Activated T-helper 17 cell treated with anti-CD3 and anti-CD28 coated beads, Interleukin-2, amount 50 U/mL, for 72 hours (primary cell): ENCODE data around the gene PEX10. TPM values are rescaled to one million over a fixed set of nuclear protein-coding genes. Genes with fewer than 3 reads are reported as not detected.

Source experiments
- ATAC-seq: fragments of 150-1000 bp; cut with Tn5 transposase; replicated peaks from 2 replicates; pipeline ENCODE4 v1.10.0; 2021; ENCODE audit warnings: mild to moderate bottlenecking, moderate library complexity
- H3K27ac Mint-ChIP-seq: one replicate; pipeline ENCODE4 v1.8.0; 2022; ENCODE audit warnings: mixed read lengths
- H3K27me3 Mint-ChIP-seq: one replicate; pipeline ENCODE4 v1.8.0; 2022; ENCODE audit warnings: mixed read lengths
- H3K36me3 Mint-ChIP-seq: one replicate; pipeline ENCODE4 v1.8.0; 2022; ENCODE audit warnings: low read depth, mild to moderate bottlenecking, mixed read lengths
- H3K4me1 Mint-ChIP-seq: one replicate; pipeline ENCODE4 v1.8.0; 2022; ENCODE audit warnings: mixed read lengths
- H3K4me3 Mint-ChIP-seq: one replicate; pipeline ENCODE4 v1.8.0; 2022; ENCODE audit warnings: mild to moderate bottlenecking, mixed read lengths
- H3K9me3 Mint-ChIP-seq: one replicate; pipeline ENCODE4 v1.8.0; 2022; ENCODE audit warnings: mixed read lengths
- total RNA-seq, 2 donors: library from RNA; stranded (reverse); gene quantifications; one replicate each; pipeline ENCODE4 v1.2.3, GENCODE V29; 2022

Gene PEX10
- total RNA-seq, 2 donors from 2014 or later: 10.0 to 13.1 TPM

DNA sequence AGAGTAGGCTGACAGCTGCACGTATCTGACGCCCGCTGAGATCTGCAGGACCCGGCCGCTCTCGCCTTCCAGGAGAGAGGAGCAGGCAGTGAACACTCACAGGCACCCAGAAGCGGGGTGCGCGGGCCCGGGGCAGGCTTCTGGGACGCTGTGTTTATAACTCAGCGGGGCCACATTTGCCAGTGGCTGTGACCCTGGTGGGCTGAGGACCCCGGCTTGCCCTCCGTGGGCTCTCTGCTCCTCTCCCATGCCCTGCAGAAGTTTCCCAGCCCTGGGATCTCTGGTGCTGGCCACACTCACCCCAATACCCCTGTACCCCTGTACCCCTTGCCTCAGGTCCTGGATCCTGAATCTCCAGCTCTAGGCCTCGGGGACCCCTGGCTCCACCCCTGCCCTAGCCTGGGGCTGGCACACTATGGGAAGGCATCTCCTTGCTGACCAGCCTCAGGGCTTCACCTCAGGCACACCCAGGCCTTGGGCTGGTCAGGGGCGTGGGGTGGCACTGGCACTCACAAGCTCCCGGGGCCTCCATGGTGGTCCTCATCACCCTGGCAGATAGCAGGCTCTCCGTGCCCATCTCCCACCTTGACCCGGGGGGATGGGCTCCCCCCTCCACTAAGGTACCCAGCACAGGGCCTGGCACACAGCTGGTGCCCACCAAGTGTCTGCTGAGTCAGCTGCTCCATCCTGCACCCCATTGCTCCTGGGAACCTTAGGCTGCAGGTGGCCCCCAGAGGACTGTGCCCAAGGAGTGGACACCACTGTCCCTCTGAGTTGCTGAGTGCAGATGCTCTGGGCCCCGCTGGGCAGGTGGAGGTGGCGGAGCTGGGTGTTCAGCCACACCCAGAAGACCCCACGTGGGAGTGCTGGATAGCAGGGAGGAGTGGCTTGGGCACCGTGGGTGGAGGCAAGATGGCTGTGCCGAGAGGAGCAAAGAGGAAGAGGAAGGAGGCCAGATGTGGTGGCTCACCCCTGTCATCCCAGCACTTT is 53.4 kb downstream of the PEX10 start:
- Mint-ChIP-seq H3K9me3 (peaks cover 3% of the 10 kb centered on the region), H3K4me3 (no peak overlapping the region), H3K27ac (no peak overlapping the region), H3K36me3 (no peaks in the 10 kb centered on the region), H3K27me3 (no peaks in the 10 kb centered on the region), H3K4me1 (no peaks in the 10 kb centered on the region)
- ATAC-seq: no peak

- no peaks in the 10 kb centered on the region for H3K9me3 Mint-ChIP-seq
- H3K27ac Mint-ChIP-seq: no peak overlapping the region
- no peak overlapping the region for H3K4me3 Mint-ChIP-seq
- ATAC-seq: no peak
- H3K36me3 Mint-ChIP-seq: no peaks in the 10 kb centered on the region
- no peaks in the 10 kb centered on the region for H3K27me3 Mint-ChIP-seq
- no peaks in the 10 kb centered on the region for H3K4me1 Mint-ChIP-seq
Measured at GRCh38 chr1:2358072-2358471, 54.3 kb downstream of the PEX10 start.

DNA sequence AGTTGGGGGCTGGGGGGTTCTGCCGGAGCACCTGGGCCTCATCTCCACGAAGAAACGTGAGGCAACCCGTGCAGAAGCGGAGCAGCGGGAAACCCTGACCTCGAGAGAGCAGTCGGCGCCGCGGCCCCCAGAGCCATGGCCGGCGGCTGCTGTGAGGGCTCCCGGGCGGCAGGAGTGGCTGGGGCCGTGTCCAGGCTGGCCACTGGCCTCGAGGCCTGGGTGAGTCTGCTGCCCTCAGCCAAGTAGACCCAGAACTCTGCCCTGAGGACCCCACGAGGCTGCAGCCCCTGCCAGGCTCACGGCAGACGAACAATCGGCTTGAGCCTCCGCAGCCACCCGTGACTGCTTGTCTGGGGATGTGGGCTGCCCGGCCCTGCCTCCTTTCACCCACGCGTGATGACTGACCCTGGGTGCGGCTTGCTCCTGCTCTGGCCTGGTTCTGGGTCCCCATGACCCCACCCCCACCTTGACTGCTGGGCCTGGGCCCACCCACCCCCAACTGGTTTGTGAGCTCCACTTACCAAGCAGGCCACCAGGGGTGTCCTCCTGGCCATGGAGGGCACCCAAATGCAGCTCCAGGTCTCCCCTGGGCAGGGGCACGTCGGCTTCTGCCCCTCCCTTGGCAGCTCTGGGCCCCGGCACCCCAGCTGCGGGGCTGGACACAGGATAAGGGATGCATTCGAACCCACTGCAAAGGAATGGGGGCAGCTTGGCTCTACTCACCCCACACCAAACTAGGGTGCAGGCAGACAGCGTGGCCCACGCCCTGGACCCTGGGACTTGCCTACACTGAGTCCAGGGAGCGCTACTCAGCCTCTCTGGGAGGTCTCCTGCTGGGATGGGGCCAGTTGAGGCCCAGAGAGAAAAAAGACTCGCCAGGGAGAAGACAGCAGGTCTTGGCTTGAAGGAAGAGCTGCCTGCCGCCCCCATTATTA is 55.2 kb downstream of the PEX10 start:
- ATAC-seq: no peak
- Mint-ChIP-seq H3K27ac (no peak overlapping the region), H3K4me3 (no peak overlapping the region), H3K4me1 (no peaks in the 10 kb centered on the region), H3K27me3 (no peaks in the 10 kb centered on the region), H3K36me3 (no peaks in the 10 kb centered on the region), H3K9me3 (no peaks in the 10 kb centered on the region)

DNA sequence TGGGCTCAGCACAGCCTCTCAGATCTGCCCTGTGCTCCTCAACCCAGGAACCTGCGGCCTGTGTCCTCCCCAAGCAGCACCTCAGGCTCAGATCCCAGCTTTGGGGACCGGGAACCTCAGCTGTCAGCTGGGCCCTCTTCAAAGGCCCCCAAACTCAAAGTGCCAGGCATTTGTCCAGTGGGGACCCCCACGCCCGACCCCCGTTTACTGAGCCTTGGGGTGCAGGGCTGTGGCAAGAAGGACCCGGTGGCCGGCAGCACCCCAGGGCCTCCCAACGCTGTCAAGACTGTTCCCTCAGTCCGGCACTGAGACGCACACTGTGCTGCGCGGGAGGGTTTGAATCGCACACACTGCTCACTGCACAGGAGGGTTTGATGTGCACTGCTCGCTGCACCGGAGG is 56.0 kb downstream of the PEX10 start:
- Mint-ChIP-seq H3K4me1 (no peaks in the 10 kb centered on the region), H3K36me3 (no peaks in the 10 kb centered on the region), H3K4me3 (no peak overlapping the region), H3K27ac (no peak overlapping the region), H3K9me3 (no peaks in the 10 kb centered on the region), H3K27me3 (no peaks in the 10 kb centered on the region)
- ATAC-seq: no peak

- no peaks in the 10 kb centered on the region for H3K27me3 Mint-ChIP-seq
- H3K36me3 Mint-ChIP-seq: no peaks in the 10 kb centered on the region
- no peak overlapping the region for H3K27ac Mint-ChIP-seq
- no peaks in the 10 kb centered on the region for H3K4me1 Mint-ChIP-seq
- ATAC-seq: no peak
- H3K9me3 Mint-ChIP-seq: no peaks in the 10 kb centered on the region
- no peak overlapping the region for H3K4me3 Mint-ChIP-seq
Measured at GRCh38 chr1:2355373-2356261, 56.7 kb downstream of the PEX10 start.

DNA sequence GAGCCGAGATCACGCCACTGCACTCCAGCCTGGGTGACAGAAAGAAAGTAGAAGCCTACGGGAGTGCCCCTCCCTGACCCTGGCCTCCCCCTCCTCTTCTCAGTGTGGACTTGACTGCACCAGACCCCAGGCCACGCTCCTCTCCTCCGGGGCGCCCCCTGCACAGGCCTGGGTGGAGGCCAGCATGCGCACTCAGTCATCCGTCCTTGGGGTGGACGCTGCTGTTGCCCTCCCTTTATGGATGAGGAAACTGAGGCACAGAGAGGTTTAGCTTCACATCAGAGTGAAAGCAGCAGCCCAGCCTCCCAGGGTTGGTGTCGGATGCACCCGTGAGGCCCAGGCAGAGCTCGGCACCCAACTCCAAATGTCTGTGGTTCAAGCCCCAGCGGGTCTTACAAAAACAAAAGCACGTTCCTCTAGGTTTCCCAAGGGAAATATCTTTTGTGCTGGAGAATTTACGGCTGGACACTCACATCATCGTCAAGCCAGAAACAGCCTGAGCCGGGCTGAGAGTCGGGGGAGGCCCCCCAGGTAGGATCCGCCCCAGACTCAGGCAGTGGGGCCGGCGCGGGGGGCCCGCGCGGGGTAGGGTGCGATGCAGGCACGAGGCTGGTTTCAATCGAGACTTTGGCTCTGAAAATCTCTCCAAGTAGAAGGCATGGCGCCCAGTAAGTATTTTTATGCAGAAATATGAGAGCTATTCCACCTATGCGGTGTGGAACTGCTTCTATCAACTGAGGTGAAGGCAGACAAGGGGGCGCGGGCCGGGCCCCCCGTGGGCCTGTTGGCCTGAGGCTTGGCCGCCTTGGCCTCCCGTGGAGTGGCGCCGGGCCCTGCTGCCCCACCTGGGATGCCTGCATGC is 57.6 kb downstream of the PEX10 start:
- Mint-ChIP-seq H3K27me3 (no peaks in the 10 kb centered on the region), H3K9me3 (no peaks in the 10 kb centered on the region), H3K27ac (no peak overlapping the region), H3K36me3 (no peaks in the 10 kb centered on the region), H3K4me1 (no peaks in the 10 kb centered on the region), H3K4me3 (no peak overlapping the region)
- no peak for ATAC-seq

Other genes starting within 250 kb of the PEX10 start
- 10 to 100 TPM; 56.7 to 68.3 TPM for gene FAAP20, start 217.8 kb downstream of the PEX10 start, total RNA-seq
- gene SKI, start 184.2 kb downstream of the PEX10 start, total RNA-seq: 10 to 100 TPM; 39.5 to 52.1 TPM
- gene MORN1, start 21.0 kb downstream of the PEX10 start, total RNA-seq: 1 to 10 TPM; 4.4 to 5.3 TPM
- gene RER1, start 20.7 kb downstream of the PEX10 start, total RNA-seq: 100 to 1,000 TPM; 120 to 180 TPM
- 10 to 100 TPM in 1 of 2 donors, 1 to 10 TPM in 1; 3.4 to 28.1 TPM for gene PLCH2, start 63.7 kb upstream of the PEX10 start, total RNA-seq
- gene PANK4, start 114.0 kb upstream of the PEX10 start, total RNA-seq: 10 to 100 TPM; 41.7 to 54.9 TPM
- not detected for gene HES5, start 117.7 kb upstream of the PEX10 start, total RNA-seq
- 100 to 1,000 TPM in 1 of 2 donors, 10 to 100 TPM in 1; 93.2 to 299 TPM for gene TNFRSF14, start 143.8 kb upstream of the PEX10 start, total RNA-seq
- 10 to 100 TPM; 27.4 to 36.3 TPM for gene PRXL2B, start 174.2 kb upstream of the PEX10 start, total RNA-seq
- under 1 TPM; 0.54 to 0.87 TPM for gene MMEL1, start 220.5 kb upstream of the PEX10 start, total RNA-seq